Transverse colon (tissue), 4 donors: ENCODE measurements around the gene TNRC18.
"Not testable (repeated sequence)": the region's sequence is repeated elsewhere in the genome, so short reads cannot be mapped to it uniquely, and the experiment has no call there.

Experiments
- EP300 ChIP-seq: sonication (generic); formaldehyde crosslinking; IDR thresholded peaks from one replicate; pipeline ENCODE4 v1.6.1; 2017; ENCODE audit warnings: antibody characterized with exemption, low read depth
- POLR2A ChIP-seq: fragments of 450-650 bp; IDR thresholded peaks from one replicate; pipeline ENCODE4 v1.6.1; 2016; ENCODE audit warnings: antibody characterized with exemption, mild to moderate bottlenecking, moderate library complexity
- POLR2AphosphoS5 ChIP-seq, 3 donors: sonication (generic); formaldehyde crosslinking; IDR thresholded peaks; one replicate each; pipeline ENCODE4 v1.6.1; 2016; ENCODE audit warnings: antibody characterized with exemption in 3 of 3
- TF ChIP-seq, protein P1 (sequence below), 5 experiments: fragments of 200-600 bp in 3 of 5; fragments of 450-650 bp in 2 of 5; sonication (generic) in 3 of 5; IDR thresholded peaks; 1 replicate in 2 of 5; 2 replicates in 3 of 5; pipeline ENCODE4 v1.5.1; 2016 to 2017; ENCODE audit warnings: antibody characterized with exemption in 5 of 5, inconsistent platforms in 3 of 5, mild to moderate bottlenecking in 2 of 5, moderate library complexity in 1 of 5

DNA sequence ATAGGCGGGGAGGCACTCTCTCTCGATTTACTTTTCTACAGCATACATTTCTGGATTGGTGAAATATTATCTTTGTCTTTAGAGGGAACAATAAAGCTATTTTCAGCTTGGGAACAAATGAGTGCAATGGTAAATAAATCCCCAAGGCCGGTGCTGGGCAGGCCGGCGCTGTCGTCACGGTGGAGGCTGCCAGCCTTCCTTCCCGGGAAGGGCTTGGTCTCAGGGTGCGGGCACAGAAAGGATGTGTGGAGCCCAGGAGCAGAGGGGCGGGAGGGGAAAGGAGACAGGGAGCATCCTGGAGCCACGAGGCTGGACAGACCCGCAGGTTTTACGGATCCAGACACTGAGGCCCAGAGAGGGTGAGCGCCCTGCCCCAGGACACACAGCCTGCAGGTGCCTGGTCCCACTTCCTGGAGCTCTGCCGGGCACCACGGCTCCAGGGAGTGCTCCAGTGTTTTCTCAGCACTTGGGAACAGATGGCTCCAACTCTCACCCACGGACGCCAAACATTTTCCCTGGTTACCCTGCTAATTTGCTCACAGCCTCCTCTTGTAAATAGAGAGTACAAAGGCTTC lies 149.7 kb downstream of the TNRC18 start:
- not testable (repeated sequence) for TF ChIP-seq POLR2A; EP300; POLR2AphosphoS5 (IDR thresholded peaks at IDR 0.05)
- TF ChIP-seq, protein P1, sequence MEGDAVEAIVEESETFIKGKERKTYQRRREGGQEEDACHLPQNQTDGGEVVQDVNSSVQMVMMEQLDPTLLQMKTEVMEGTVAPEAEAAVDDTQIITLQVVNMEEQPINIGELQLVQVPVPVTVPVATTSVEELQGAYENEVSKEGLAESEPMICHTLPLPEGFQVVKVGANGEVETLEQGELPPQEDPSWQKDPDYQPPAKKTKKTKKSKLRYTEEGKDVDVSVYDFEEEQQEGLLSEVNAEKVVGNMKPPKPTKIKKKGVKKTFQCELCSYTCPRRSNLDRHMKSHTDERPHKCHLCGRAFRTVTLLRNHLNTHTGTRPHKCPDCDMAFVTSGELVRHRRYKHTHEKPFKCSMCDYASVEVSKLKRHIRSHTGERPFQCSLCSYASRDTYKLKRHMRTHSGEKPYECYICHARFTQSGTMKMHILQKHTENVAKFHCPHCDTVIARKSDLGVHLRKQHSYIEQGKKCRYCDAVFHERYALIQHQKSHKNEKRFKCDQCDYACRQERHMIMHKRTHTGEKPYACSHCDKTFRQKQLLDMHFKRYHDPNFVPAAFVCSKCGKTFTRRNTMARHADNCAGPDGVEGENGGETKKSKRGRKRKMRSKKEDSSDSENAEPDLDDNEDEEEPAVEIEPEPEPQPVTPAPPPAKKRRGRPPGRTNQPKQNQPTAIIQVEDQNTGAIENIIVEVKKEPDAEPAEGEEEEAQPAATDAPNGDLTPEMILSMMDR (IDR thresholded peaks at IDR 0.05): not testable (repeated sequence)
